HepG2 (cell line): ENCODE data around the gene TUBG1. TPM values are rescaled to one million over a fixed set of nuclear protein-coding genes. Genes with fewer than 3 reads are reported as not detected.

Experiments
- ATAC-seq: fragments of 200-7000 bp; cut with Tn5 transposase; 3 replicates; pipeline ENCODE4 v1.9.1; 2020; ENCODE audit warnings: mild to moderate bottlenecking, moderate library complexity
- BruUV-seq: library from RNA; stranded (reverse); fragments of 400-500 nt; replicated peaks from 2 replicates; lab custom pipeline; 2021; lab: Mats Ljungman, UMichigan
- CTCF ChIA-PET: fragments of 300-600 bp; formaldehyde crosslinking; extraction: SDS; loops from one replicate; lab custom pipeline; 2021; ENCODE audit warnings: low total read pairs, inconsistent platforms, low intra/inter-chr PET ratio; lab: Yijun Ruan, JAX
- POLR2A ChIA-PET: fragments of 350-600 bp; sonication (Branson Sonifier 250); formaldehyde crosslinking; loops from one replicate; lab custom pipeline; 2020; ENCODE audit warnings: antibody characterized with exemption, inconsistent platforms; lab: Yijun Ruan, JAX
- DNase-seq: peaks from one replicate; pipeline ENCODE4 v3.0.0-alpha.2; 2015; ENCODE audit warnings: low spot score
- FAIRE-seq: peaks from 3 replicates; lab custom pipeline; 2011; peaks lifted over from hg19 to GRCh38; lab: Jason Lieb, UNC
- H2AFZ ChIP-seq: one replicate; pipeline ENCODE4 v1.6.1; 2011; ENCODE audit warnings: low read length, inconsistent platforms
- H3K27ac ChIP-seq: fragments of 300-600 bp; 3 replicates; pipeline ENCODE4 v1.8.0; 2011; ENCODE audit warnings: mixed run types, mild to moderate bottlenecking, mixed read lengths, low read length, inconsistent platforms; ENCODE audit not compliant: insufficient read depth; ENCODE audit errors: extremely low read length
- H3K27me3 ChIP-seq, 2 experiments: fragments of 200-600 bp in 1 of 2; 2 replicates in 1 of 2; 3 replicates in 1 of 2; pipeline versions ENCODE4 v1.6.0 to v1.8.0; 2011; ENCODE audit warnings: low read length in 2 of 2, mild to moderate bottlenecking in 2 of 2, moderate library complexity in 2 of 2, inconsistent platforms in 1 of 2; ENCODE audit not compliant: insufficient read depth in 2 of 2, control insufficient read depth in 1 of 2
- H3K36me3 ChIP-seq, 2 experiments: fragments of 200-600 bp in 1 of 2; replicated peaks in 1 of 2; 2 replicates in 1 of 2; 3 replicates in 1 of 2; pipeline versions ENCODE4 v1.5.1 to v1.8.0; 2011; ENCODE audit warnings: low read length in 2 of 2, inconsistent platforms in 1 of 2; ENCODE audit not compliant: insufficient read depth in 2 of 2, control insufficient read depth in 1 of 2
- H3K4me1 ChIP-seq: 2 replicates; pipeline ENCODE4 v1.5.1; 2012; ENCODE audit warnings: low read length, inconsistent platforms; ENCODE audit not compliant: insufficient read depth
- H3K4me2 ChIP-seq: 2 replicates; pipeline ENCODE4 v1.6.0; 2011; ENCODE audit warnings: low read depth, low read length, inconsistent platforms
- H3K4me3 ChIP-seq, 3 experiments: fragments of 200-600 bp in 1 of 3; sonication (generic), shearing (Covaris generic) in 1 of 3; replicated peaks in 1 of 3; 2 replicates each; pipeline ENCODE4 v1.5.1; 2011 to 2016; ENCODE audit warnings: low read length in 3 of 3, inconsistent platforms in 2 of 3, low read depth in 2 of 3, mild to moderate bottlenecking in 2 of 3, control low read depth in 1 of 3, mixed read lengths in 1 of 3; ENCODE audit not compliant: insufficient read depth in 1 of 3
- H3K79me2 ChIP-seq: one replicate; pipeline ENCODE4 v1.6.1; 2011; ENCODE audit warnings: low read length, inconsistent platforms; ENCODE audit not compliant: insufficient read depth
- H3K9ac ChIP-seq: 2 replicates; pipeline ENCODE4 v1.6.0; 2011; ENCODE audit warnings: mild to moderate bottlenecking, low read depth, low read length, inconsistent platforms; ENCODE audit not compliant: insufficient read depth
- H3K9me3 ChIP-seq: 2 replicates; pipeline ENCODE4 v1.5.1; 2012; ENCODE audit warnings: mild to moderate bottlenecking, low read length
- H4K20me1 ChIP-seq: 2 replicates; pipeline ENCODE4 v1.6.0; 2011; ENCODE audit warnings: inconsistent platforms, mild to moderate bottlenecking, low read length, moderate library complexity; ENCODE audit not compliant: insufficient read depth
- CREB1 ChIP-seq, 2 experiments: fragments of 450-650 bp in 1 of 2; IDR thresholded peaks; 2 replicates each; pipeline ENCODE4 v1.6.1; 2016 to 2017; ENCODE audit warnings: control low read depth in 1 of 2, mild to moderate bottlenecking in 1 of 2, missing compliant biosample characterization in 1 of 2, missing genetic modification characterization in 1 of 2
- FIP1L1 ChIP-seq: fragments of 200-400 bp; formaldehyde crosslinking; IDR thresholded peaks from 2 replicates; pipeline ENCODE4 v1.6.1; 2018; ENCODE audit warnings: low read depth, mild to moderate bottlenecking, low read length, moderate library complexity, borderline replicate concordance; ENCODE audit not compliant: insufficient read depth
- HCFC1 ChIP-seq: fragments of 150-350 bp; IDR thresholded peaks from 2 replicates; pipeline ENCODE4 v1.6.1; 2014; ENCODE audit warnings: low read depth, low read length
- NPAS2 ChIP-seq: sonication (generic); formaldehyde crosslinking; IDR thresholded peaks from 2 replicates; pipeline ENCODE4 v1.8.0; 2022; ENCODE audit warnings: mild to moderate bottlenecking, missing genetic modification reagents, borderline replicate concordance
- RERE ChIP-seq: IDR thresholded peaks from 2 replicates; pipeline ENCODE4 v1.6.1; 2016; ENCODE audit warnings: low read depth, missing genetic modification reagents, missing compliant biosample characterization
- SRSF1 ChIP-seq: fragments of 200-400 bp; formaldehyde crosslinking; optimal IDR thresholded peaks from 2 replicates; pipeline ENCODE3; 2017; ENCODE audit warnings: mild to moderate bottlenecking, low read depth, low read length, moderate library complexity
- ZKSCAN5 ChIP-seq: sonication (generic); formaldehyde crosslinking; IDR thresholded peaks from 2 replicates; pipeline ENCODE4 v1.5.1; 2020; ENCODE audit warnings: mild to moderate bottlenecking, missing genetic modification reagents
- ZNF766 ChIP-seq: sonication (generic); formaldehyde crosslinking; IDR thresholded peaks from 2 replicates; pipeline ENCODE4 v1.5.0; 2020; ENCODE audit warnings: missing genetic modification reagents, borderline replicate concordance
- WGBS: methylation state at CpG from one replicate; pipeline ENCODE4 v1.1.6; 2017; ENCODE audit warnings: low lambda C conversion rate; 5-methylcytosine and 5-hydroxymethylcytosine counted together
- in situ Hi-C: cut with HindIII; loops from 2 replicates; pipeline ENCODE4 v1.10.0; 2017; ENCODE audit warnings: low pct_unique_long_range_greater_than_20kb; ENCODE audit not compliant: extremely low pct_ligation_motif_present
- intact Hi-C: fragments of 100-400 bp; cut with micrococcal nuclease; formaldehyde crosslinking; loops from one replicate; pipeline ENCODE4 v1.10.0; 2022; ENCODE audit not compliant: unreplicated experiment
- polyA plus RNA-seq, 8 experiments: library from polyadenylated mRNA; depleted of rRNA in 3 of 8; stranded (reverse) in 7 of 8; unstranded in 1 of 8; fragments of >200 nt; fragmentation: Illumina TruSeq in 4 of 8; extraction: Trizol in 4 of 8; gene quantifications; 2 replicates each; pipeline versions ENCODE4 v1.2.1 to v1.2.3, GENCODE V29; 2011 to 2016; ENCODE audit warnings: low read depth in 4 of 8, missing spikeins in 1 of 8, mixed read lengths in 1 of 8; ENCODE audit not compliant: insufficient read depth in 1 of 8
- total RNA-seq, 5 experiments: library from RNA; depleted of rRNA; stranded (reverse); fragments of >200 nt; fragmentation: Illumina TruSeq; extraction: Trizol; gene quantifications; 2 replicates each; pipeline ENCODE4 v1.2.3, GENCODE V29; 2016; ENCODE audit warnings: low read depth in 1 of 5
- TF ChIP-seq, protein P1 (sequence below): sonication (generic); formaldehyde crosslinking; IDR thresholded peaks from 2 replicates; pipeline ENCODE4 v1.5.1; 2020; ENCODE audit warnings: mild to moderate bottlenecking, missing genetic modification reagents, moderate library complexity
- TF ChIP-seq, protein P2 (sequence below): IDR thresholded peaks from 2 replicates; pipeline ENCODE4 v1.6.1; 2016; ENCODE audit warnings: mild to moderate bottlenecking

The TUBG1 gene
- total and polyA plus RNA-seq, 2 of the 13 experiments (the other 11 are each of a cell fraction or from before 2014, with no cell fraction given), result 74.1 to 137 TPM

DNA sequence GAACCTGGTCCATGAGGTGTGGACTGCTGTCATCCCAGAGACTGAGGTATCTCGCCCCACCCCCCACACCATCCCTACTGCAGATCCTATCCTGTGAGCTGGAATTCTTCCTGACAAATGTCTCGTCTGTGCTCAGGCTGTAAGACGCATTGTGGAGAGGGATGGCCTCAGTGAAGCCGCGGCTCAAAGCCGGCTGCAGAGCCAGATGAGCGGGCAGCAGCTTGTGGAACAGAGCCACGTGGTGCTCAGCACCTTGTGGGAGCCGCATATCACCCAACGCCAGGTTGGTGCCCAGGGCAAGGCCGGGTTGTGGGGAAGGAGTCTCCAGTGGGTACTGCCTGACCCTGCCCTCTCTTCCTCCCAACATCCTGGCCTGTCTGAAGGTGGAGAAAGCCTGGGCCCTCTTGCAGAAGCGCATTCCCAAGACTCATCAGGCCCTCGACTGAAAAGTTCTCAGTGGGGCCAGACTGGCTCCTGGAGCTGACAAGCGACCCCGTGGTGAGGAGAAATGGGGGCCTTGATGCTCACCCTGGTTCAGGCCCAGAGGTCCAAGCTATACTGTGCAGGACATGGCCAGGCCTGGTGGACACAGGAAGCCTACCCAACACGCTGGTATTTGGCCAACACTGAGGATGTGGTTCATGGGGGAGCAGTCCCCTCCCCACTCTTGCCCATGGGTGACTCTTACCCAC is 43.8 kb upstream of the TUBG1 start (continued):
- TF ChIP-seq RERE (CRISPR knock-in tag), result no peak

DNA sequence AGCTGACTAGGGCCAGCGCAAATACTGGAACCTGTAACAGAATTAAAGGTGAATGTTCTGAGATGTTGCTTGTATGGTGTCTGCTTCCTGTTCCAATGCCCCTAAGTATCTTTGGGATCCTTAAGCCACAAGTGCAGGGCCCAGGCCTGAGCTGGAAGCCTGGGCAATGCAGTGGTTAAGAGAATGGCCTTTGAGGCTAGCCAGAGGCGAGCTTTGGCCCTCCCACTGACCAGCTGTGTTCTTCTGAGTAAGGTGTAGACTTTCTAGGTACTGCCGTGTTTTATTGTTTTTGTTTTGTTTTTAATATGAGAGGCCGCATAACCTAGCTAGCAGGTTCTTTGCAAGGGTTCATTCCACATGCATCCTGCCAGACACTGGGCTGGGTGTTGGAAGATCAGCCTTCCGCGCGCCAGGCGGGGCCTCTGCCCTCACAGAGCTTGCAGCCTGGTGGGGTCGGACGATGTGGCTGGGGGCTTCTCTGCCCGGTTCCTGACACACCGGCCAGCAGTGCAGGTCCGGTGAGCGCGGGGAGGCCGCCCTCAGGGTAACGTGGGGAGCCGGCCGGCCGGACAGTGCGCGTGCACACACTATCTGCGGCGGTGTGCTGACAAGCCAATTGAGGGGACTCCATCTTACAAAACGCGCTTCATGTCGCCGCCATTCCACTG is 43.1 kb upstream of the TUBG1 start:
- peak; percentile 2 for ATAC-seq
- Histone ChIP-seq H3K4me2 (peak overlapping the region; percentile 99), H3K27ac (peak overlapping the region; percentile 91), H3K4me3 (peak overlapping the region in 2 of 3 experiments; percentile 23 to 87; a peak in 4 of 6 replicates), H3K79me2 (peaks cover 42% of the 10 kb centered on the region), H3K36me3 (peaks cover 28 to 50% of the 10 kb centered on the region in 2 experiments), H3K27me3 (no peaks in the 10 kb centered on the region; a peak in 1 of 5 replicates), H3K9ac (peak overlapping the region; percentile 88), H2AFZ (no peak overlapping the region), H4K20me1 (no peaks in the 10 kb centered on the region), H3K9me3 (no peaks in the 10 kb centered on the region), H3K4me1 (peaks cover 76% of the 10 kb centered on the region)
- POLR2A ChIA-PET, result interaction anchor here (1.3 to 8.5 kb wide), 8 partner anchors 10 to 266 kb away, joined by 4 to 128 read pairs (median 21); partner anchors contain the start of genes HSD17B1, NAGLU, PSMC3IP and PSME3
- no TSS peak for BruUV-seq
- intact Hi-C loops (no loop called here), in situ Hi-C loops (no loop called here)
- 84% methylated on average over 18 of the region's 28 CpGs for WGBS
- CTCF ChIA-PET, result no interaction called here
- DNase-seq, result no peak
- FAIRE-seq, result no peak
- peak; percentile 26; the same call in 1 of the 2 replicates for TF ChIP-seq ZNF766 (CRISPR knock-in tag)
- TF ChIP-seq CREB1 (IDR thresholded peaks at IDR 0.05), result no peak
- no peak for TF ChIP-seq CREB1 (CRISPR knock-in tag; IDR thresholded peaks at IDR 0.05)
- TF ChIP-seq, protein P1, sequence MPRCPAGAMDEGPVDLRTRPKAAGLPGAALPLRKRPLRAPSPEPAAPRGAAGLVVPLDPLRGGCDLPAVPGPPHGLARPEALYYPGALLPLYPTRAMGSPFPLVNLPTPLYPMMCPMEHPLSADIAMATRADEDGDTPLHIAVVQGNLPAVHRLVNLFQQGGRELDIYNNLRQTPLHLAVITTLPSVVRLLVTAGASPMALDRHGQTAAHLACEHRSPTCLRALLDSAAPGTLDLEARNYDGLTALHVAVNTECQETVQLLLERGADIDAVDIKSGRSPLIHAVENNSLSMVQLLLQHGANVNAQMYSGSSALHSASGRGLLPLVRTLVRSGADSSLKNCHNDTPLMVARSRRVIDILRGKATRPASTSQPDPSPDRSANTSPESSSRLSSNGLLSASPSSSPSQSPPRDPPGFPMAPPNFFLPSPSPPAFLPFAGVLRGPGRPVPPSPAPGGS (CRISPR knock-in tag), result no peak
- TF ChIP-seq, protein P2, sequence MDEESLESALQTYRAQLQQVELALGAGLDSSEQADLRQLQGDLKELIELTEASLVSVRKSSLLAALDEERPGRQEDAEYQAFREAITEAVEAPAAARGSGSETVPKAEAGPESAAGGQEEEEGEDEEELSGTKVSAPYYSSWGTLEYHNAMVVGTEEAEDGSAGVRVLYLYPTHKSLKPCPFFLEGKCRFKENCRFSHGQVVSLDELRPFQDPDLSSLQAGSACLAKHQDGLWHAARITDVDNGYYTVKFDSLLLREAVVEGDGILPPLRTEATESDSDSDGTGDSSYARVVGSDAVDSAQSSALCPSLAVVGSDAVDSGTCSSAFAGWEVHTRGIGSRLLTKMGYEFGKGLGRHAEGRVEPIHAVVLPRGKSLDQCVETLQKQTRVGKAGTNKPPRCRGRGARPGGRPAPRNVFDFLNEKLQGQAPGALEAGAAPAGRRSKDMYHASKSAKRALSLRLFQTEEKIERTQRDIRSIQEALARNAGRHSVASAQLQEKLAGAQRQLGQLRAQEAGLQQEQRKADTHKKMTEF (CRISPR knock-in tag), result no peak
- peak; percentile 86; the same call in 1 of the 2 replicates for TF ChIP-seq FIP1L1
- TF ChIP-seq NPAS2 (CRISPR knock-in tag), result no peak
- TF ChIP-seq ZKSCAN5 (CRISPR knock-in tag), result no peak
- no peak for TF ChIP-seq HCFC1
- no peak for TF ChIP-seq SRSF1
